HG02852 (cell line): ENCODE measurements around the gene RNF115.
"Not testable (repeated sequence)": the region's sequence is repeated elsewhere in the genome, so short reads cannot be mapped to it uniquely, and the experiment has no call there.

Experiments used
- ATAC-seq: cut with Tn5 transposase; IDR thresholded peaks from one replicate; pipeline ENCODE4 v1.9.1; 2021; ENCODE audit warnings: mild to moderate bottlenecking, moderate library complexity; ENCODE audit not compliant: unreplicated experiment

The RNF115 gene

GRCh38 chr1:145828367-145829026, 4.6 kb upstream of the RNF115 start:
- no peak for ATAC-seq

- no peak for ATAC-seq
Measured at GRCh38 chr1:145827966-145828365, 4.1 kb upstream of the RNF115 start.

GRCh38 chr1:145826030-145826429, 2.1 kb upstream of the RNF115 start:
- ATAC-seq: no peak

GRCh38 chr1:145824499-145824842, 576 bp upstream of the RNF115 start:
- no peak for ATAC-seq

GRCh38 chr1:145822779-145823331, 1.0 kb downstream of the RNF115 start:
- not testable (repeated sequence) for ATAC-seq

GRCh38 chr1:145818095-145818494, 5.8 kb downstream of the RNF115 start:
- ATAC-seq: not testable (repeated sequence)

GRCh38 chr1:145812977-145813810, 10.7 kb downstream of the RNF115 start:
- not testable (repeated sequence) for ATAC-seq

GRCh38 chr1:145806844-145807243, 17.1 kb downstream of the RNF115 start:
- ATAC-seq: no peak

GRCh38 chr1:145806408-145806807, 17.5 kb downstream of the RNF115 start:
- no peak for ATAC-seq

- no peak for ATAC-seq
Measured at GRCh38 chr1:145805057-145805456, 18.8 kb downstream of the RNF115 start.

GRCh38 chr1:145804235-145805045, 19.5 kb downstream of the RNF115 start:
- ATAC-seq: no peak

GRCh38 chr1:145799806-145800205, 24.1 kb downstream of the RNF115 start:
- no peak for ATAC-seq

GRCh38 chr1:145796753-145797152, 27.1 kb downstream of the RNF115 start:
- ATAC-seq: no peak

- no peak for ATAC-seq
Measured at GRCh38 chr1:145795257-145795881, 28.5 kb downstream of the RNF115 start.

- ATAC-seq: no peak
Measured at GRCh38 chr1:145792484-145792883, 31.4 kb downstream of the RNF115 start.

GRCh38 chr1:145791860-145792259, 32.0 kb downstream of the RNF115 start:
- not testable (repeated sequence) for ATAC-seq

GRCh38 chr1:145788580-145788979, 35.3 kb downstream of the RNF115 start:
- no peak for ATAC-seq

- no peak for ATAC-seq
Measured at GRCh38 chr1:145786271-145786670, 37.6 kb downstream of the RNF115 start.

- ATAC-seq: no peak
Measured at GRCh38 chr1:145785547-145785946, 38.3 kb downstream of the RNF115 start.

GRCh38 chr1:145784409-145784808, 39.5 kb downstream of the RNF115 start:
- no peak for ATAC-seq
